HepG2 (cell line): ENCODE results near the gene MTA1. TPM values are rescaled to one million over a fixed set of nuclear protein-coding genes. Genes with fewer than 3 reads are reported as not detected.

ENCODE experiments used
- FOXA3 ChIP-seq: IDR thresholded peaks from 2 replicates; pipeline ENCODE4 v1.6.1; 2016; ENCODE audit warnings: missing genetic modification reagents, missing compliant biosample characterization
- HNRNPH1 ChIP-seq: fragments of 200-400 bp; formaldehyde crosslinking; optimal IDR thresholded peaks from 2 replicates; pipeline ENCODE3; 2017; ENCODE audit warnings: mild to moderate bottlenecking, low read depth, low read length
- MAF1 ChIP-seq: sonication (generic); formaldehyde crosslinking; IDR thresholded peaks from 2 replicates; pipeline ENCODE4 v1.5.0; 2020; ENCODE audit warnings: missing genetic modification reagents, borderline replicate concordance
- POLR2A ChIP-seq, 2 experiments: IDR thresholded peaks; 2 replicates each; pipeline ENCODE4 v1.6.1; 2011; ENCODE audit warnings: low read depth in 2 of 2, low read length in 2 of 2, mild to moderate bottlenecking in 1 of 2, moderate library complexity in 1 of 2; ENCODE audit not compliant: insufficient read depth in 1 of 2
- POLR2G ChIP-seq: fragments of 200-400 bp; formaldehyde crosslinking; IDR thresholded peaks from 2 replicates; pipeline ENCODE4 v1.6.1; 2018; ENCODE audit warnings: mild to moderate bottlenecking, low read depth, low read length, moderate library complexity
- SIX4 ChIP-seq: sonication (generic); formaldehyde crosslinking; IDR thresholded peaks from 2 replicates; pipeline ENCODE4 v1.4.0; 2020; ENCODE audit warnings: missing genetic modification reagents
- SMYD3 ChIP-seq: sonication (generic); formaldehyde crosslinking; IDR thresholded peaks from 2 replicates; pipeline ENCODE4 v1.8.1; 2023; ENCODE audit warnings: mild to moderate bottlenecking, missing genetic modification reagents
- SP140L ChIP-seq: sonication (generic); formaldehyde crosslinking; IDR thresholded peaks from 2 replicates; pipeline ENCODE4 v1.4.0; 2020; ENCODE audit warnings: missing genetic modification reagents, borderline replicate concordance
- SP5 ChIP-seq: IDR thresholded peaks from 2 replicates; pipeline ENCODE4 v1.6.1; 2016; ENCODE audit warnings: low read depth, borderline replicate concordance
- ZIK1 ChIP-seq: sonication (generic); formaldehyde crosslinking; IDR thresholded peaks from 2 replicates; pipeline ENCODE4 v1.5.0; 2020; ENCODE audit warnings: mild to moderate bottlenecking, low read depth, missing genetic modification reagents, borderline replicate concordance
- ZMYM3 ChIP-seq: sonication (generic); formaldehyde crosslinking; IDR thresholded peaks from 2 replicates; pipeline ENCODE4 v1.5.1; 2020; ENCODE audit warnings: mild to moderate bottlenecking, missing genetic modification reagents
- ZNF121 ChIP-seq: sonication (generic); formaldehyde crosslinking; IDR thresholded peaks from 2 replicates; pipeline ENCODE4 v1.5.0; 2020; ENCODE audit warnings: mild to moderate bottlenecking, missing genetic modification reagents
- ZNF598 ChIP-seq: sonication (generic); formaldehyde crosslinking; IDR thresholded peaks from 2 replicates; pipeline ENCODE4 v1.5.1; 2020; ENCODE audit warnings: mild to moderate bottlenecking, missing genetic modification reagents, borderline replicate concordance
- ZNF850 ChIP-seq: sonication (generic); formaldehyde crosslinking; conservative IDR thresholded peaks from 2 replicates; pipeline ENCODE4 v1.9.0; 2021; ENCODE audit warnings: mild to moderate bottlenecking, missing genetic modification reagents
- polyA plus RNA-seq, 8 experiments: library from polyadenylated mRNA; depleted of rRNA in 3 of 8; stranded (reverse) in 7 of 8; unstranded in 1 of 8; fragments of >200 nt; fragmentation: Illumina TruSeq in 4 of 8; extraction: Trizol in 4 of 8; gene quantifications; 2 replicates each; pipeline versions ENCODE4 v1.2.1 to v1.2.3, GENCODE V29; 2011 to 2016; ENCODE audit warnings: low read depth in 4 of 8, missing spikeins in 1 of 8, mixed read lengths in 1 of 8; ENCODE audit not compliant: insufficient read depth in 1 of 8
- total RNA-seq, 5 experiments: library from RNA; depleted of rRNA; stranded (reverse); fragments of >200 nt; fragmentation: Illumina TruSeq; extraction: Trizol; gene quantifications; 2 replicates each; pipeline ENCODE4 v1.2.3, GENCODE V29; 2016; ENCODE audit warnings: low read depth in 1 of 5
- TF ChIP-seq, protein P1 (sequence below): IDR thresholded peaks from 2 replicates; pipeline ENCODE4 v1.6.1; 2016; ENCODE audit warnings: control low read depth
- TF ChIP-seq, protein P2 (sequence below): sonication (generic); formaldehyde crosslinking; IDR thresholded peaks from 2 replicates; pipeline ENCODE4 v1.5.0; 2020; ENCODE audit warnings: missing genetic modification reagents
- TF ChIP-seq, protein P3 (sequence below): sonication (generic); formaldehyde crosslinking; IDR thresholded peaks from 2 replicates; pipeline ENCODE4 v1.4.0; 2020; ENCODE audit warnings: mild to moderate bottlenecking, missing genetic modification reagents, borderline replicate concordance
- TF ChIP-seq, protein P4 (sequence below): sonication (generic); formaldehyde crosslinking; IDR thresholded peaks from 2 replicates; pipeline ENCODE4 v1.9.0; 2021; ENCODE audit warnings: missing genetic modification reagents, borderline replicate concordance
- TF ChIP-seq, protein P5 (sequence below): sonication (generic); formaldehyde crosslinking; IDR thresholded peaks from 2 replicates; pipeline ENCODE4 v1.4.0; 2020; ENCODE audit warnings: missing genetic modification reagents
- TF ChIP-seq, protein P6 (sequence below): sonication (generic); formaldehyde crosslinking; IDR thresholded peaks from 2 replicates; pipeline ENCODE4 v1.5.0; 2020; ENCODE audit warnings: mild to moderate bottlenecking, missing genetic modification reagents

Gene MTA1
- total and polyA plus RNA-seq, 2 of the 13 experiments (the other 11 are each of a cell fraction or from before 2014, with no cell fraction given), result 35.2 to 85.8 TPM

DNA sequence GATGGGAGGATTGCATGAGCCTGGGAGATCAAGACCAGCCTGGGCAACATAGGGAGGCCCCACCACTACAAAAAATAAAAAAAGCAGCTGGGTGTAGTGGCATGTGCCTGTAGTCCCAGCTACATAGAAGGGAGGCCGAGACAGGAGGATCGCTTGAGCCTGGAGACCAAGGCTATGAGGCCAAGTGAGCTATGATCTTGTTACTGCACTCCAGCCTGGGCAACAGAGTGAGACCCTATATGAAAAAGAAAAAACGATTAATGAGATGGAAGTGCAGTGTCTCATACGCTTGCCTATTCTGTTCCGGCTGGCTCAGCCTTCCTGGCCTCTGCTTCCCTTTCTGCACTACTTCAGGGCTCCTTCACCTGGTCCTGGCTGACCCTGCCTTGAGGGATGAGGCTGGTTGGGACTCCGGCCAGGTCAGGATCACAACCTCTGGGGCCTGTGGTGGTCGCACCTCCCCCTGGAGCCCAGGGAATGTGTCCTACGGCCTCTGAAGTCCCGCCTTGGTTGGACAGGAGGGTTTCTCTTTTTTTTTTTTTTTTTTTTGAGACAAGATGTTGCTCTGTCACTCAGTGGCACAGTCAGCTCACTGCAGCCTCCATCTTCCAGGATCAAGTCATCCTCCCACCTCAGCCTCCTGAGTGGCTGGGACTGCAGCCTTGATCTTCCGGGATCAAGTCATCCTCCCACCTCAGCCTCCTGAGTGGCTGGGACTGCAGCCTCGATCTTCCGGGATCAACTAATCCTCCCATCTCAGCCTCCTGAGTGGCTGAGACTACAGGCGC lies 82.1 kb downstream of the MTA1 start (continued):
- TF ChIP-seq SP140L (CRISPR knock-in tag) (no peak), HNRNPH1 (no peak), ZMYM3 (CRISPR knock-in tag) (peak; percentile 65; the same call in 1 of the 2 replicates), ZNF598 (CRISPR knock-in tag) (no peak), SP5 (CRISPR knock-in tag) (no peak), ZNF121 (CRISPR knock-in tag) (peak; percentile 76), FOXA3 (no peak), SMYD3 (no peak), ZNF850 (CRISPR knock-in tag) (no peak), POLR2A (IDR thresholded peaks at IDR 0.05; ENCODE audit: insufficient read depth in 1 of 2, low read depth in 2 of 2, low read length in 2 of 2) (no peak), ZIK1 (CRISPR knock-in tag) (no peak), MAF1 (CRISPR knock-in tag) (no peak), SIX4 (no peak), POLR2G (peak; percentile 16; the same call in 1 of the 2 replicates)
- TF ChIP-seq, protein P1, sequence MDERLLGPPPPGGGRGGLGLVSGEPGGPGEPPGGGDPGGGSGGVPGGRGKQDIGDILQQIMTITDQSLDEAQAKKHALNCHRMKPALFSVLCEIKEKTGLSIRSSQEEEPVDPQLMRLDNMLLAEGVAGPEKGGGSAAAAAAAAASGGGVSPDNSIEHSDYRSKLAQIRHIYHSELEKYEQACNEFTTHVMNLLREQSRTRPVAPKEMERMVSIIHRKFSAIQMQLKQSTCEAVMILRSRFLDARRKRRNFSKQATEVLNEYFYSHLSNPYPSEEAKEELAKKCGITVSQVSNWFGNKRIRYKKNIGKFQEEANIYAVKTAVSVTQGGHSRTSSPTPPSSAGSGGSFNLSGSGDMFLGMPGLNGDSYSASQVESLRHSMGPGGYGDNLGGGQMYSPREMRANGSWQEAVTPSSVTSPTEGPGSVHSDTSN (CRISPR knock-in tag), result no peak
- TF ChIP-seq, protein P2, sequence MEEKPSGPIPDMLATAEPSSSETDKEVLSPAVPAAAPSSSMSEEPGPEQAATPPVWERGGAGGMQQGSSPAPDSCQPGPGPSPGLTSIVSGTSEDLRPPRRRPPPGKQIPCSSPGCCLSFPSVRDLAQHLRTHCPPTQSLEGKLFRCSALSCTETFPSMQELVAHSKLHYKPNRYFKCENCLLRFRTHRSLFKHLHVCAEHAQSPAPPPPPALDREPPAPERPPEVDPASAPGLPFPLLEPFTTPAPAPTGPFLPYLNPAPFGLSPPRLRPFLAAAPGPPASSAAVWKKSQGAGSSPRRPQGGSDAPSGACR (CRISPR knock-in tag), result no peak
- TF ChIP-seq, protein P3, sequence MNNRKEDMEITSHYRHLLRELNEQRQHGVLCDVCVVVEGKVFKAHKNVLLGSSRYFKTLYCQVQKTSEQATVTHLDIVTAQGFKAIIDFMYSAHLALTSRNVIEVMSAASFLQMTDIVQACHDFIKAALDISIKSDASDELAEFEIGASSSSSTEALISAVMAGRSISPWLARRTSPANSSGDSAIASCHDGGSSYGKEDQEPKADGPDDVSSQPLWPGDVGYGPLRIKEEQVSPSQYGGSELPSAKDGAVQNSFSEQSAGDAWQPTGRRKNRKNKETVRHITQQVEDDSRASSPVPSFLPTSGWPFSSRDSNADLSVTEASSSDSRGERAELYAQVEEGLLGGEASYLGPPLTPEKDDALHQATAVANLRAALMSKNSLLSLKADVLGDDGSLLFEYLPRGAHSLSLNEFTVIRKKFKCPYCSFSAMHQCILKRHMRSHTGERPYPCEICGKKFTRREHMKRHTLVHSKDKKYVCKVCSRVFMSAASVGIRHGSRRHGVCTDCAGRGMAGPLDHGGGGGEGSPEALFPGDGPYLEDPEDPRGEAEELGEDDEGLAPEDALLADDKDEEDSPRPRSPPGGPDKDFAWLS, result no peak
- TF ChIP-seq, protein P4, sequence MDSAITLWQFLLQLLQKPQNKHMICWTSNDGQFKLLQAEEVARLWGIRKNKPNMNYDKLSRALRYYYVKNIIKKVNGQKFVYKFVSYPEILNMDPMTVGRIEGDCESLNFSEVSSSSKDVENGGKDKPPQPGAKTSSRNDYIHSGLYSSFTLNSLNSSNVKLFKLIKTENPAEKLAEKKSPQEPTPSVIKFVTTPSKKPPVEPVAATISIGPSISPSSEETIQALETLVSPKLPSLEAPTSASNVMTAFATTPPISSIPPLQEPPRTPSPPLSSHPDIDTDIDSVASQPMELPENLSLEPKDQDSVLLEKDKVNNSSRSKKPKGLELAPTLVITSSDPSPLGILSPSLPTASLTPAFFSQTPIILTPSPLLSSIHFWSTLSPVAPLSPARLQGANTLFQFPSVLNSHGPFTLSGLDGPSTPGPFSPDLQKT (CRISPR knock-in tag), result no peak
- TF ChIP-seq, protein P5, sequence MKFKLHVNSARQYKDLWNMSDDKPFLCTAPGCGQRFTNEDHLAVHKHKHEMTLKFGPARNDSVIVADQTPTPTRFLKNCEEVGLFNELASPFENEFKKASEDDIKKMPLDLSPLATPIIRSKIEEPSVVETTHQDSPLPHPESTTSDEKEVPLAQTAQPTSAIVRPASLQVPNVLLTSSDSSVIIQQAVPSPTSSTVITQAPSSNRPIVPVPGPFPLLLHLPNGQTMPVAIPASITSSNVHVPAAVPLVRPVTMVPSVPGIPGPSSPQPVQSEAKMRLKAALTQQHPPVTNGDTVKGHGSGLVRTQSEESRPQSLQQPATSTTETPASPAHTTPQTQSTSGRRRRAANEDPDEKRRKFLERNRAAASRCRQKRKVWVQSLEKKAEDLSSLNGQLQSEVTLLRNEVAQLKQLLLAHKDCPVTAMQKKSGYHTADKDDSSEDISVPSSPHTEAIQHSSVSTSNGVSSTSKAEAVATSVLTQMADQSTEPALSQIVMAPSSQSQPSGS, result no peak
- TF ChIP-seq, protein P6, sequence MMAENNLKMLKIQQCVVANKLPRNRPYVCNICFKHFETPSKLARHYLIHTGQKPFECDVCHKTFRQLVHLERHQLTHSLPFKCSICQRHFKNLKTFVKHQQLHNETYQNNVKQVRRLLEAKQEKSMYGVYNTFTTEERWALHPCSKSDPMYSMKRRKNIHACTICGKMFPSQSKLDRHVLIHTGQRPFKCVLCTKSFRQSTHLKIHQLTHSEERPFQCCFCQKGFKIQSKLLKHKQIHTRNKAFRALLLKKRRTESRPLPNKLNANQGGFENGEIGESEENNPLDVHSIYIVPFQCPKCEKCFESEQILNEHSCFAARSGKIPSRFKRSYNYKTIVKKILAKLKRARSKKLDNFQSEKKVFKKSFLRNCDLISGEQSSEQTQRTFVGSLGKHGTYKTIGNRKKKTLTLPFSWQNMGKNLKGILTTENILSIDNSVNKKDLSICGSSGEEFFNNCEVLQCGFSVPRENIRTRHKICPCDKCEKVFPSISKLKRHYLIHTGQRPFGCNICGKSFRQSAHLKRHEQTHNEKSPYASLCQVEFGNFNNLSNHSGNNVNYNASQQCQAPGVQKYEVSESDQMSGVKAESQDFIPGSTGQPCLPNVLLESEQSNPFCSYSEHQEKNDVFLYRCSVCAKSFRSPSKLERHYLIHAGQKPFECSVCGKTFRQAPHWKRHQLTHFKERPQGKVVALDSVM (CRISPR knock-in tag), result peak; percentile 82
- TF ChIP-seq, all 625 proteins: peak for 5
